Endothelial cell of umbilical vein (primary cell): ENCODE data around the gene SNIP1. TPM values are rescaled to one million over a fixed set of nuclear protein-coding genes. Genes with fewer than 3 reads are reported as not detected.
"Not testable (repeated sequence)": the region's sequence is repeated elsewhere in the genome, so short reads cannot be mapped to it uniquely, and the experiment has no call there.

Experiments
- BruUV-seq: library from RNA; stranded (reverse); fragments of 400-500 nt; replicated peaks from 2 replicates; lab custom pipeline; 2021; lab: Mats Ljungman, UMichigan
- CTCF ChIA-PET: fragments of 300-600, 350-600 bp; sonication (Branson Sonifier 250); formaldehyde crosslinking; loops from one replicate; lab custom pipeline; 2021; ENCODE audit warnings: antibody characterized with exemption, inconsistent platforms; lab: Charles Lee
- POLR2A ChIA-PET: fragments of 300-600, 350-600 bp; sonication (Branson Sonifier 250); formaldehyde crosslinking; loops from one replicate; lab custom pipeline; 2021; ENCODE audit warnings: antibody characterized with exemption, inconsistent platforms; lab: Charles Lee
- DNase-seq: peaks from one replicate; pipeline ENCODE4 v3.0.0-alpha.2; 2011; ENCODE audit warnings: low read depth, low spot score
- FAIRE-seq: peaks from 2 replicates; lab custom pipeline; 2011; peaks lifted over from hg19 to GRCh38; lab: Jason Lieb, UNC
- H2AFZ ChIP-seq: 2 replicates; pipeline ENCODE4 v1.6.0; 2012; ENCODE audit warnings: low read depth, low read length, control low read depth, inconsistent platforms
- H3K27ac ChIP-seq: 2 replicates; pipeline ENCODE4 v1.5.1; 2011; ENCODE audit warnings: low read depth, mild to moderate bottlenecking, control low read depth, low read length, moderate library complexity; ENCODE audit not compliant: insufficient read depth
- H3K27me3 ChIP-seq, 2 experiments: 2 replicates each; pipeline versions ENCODE4 v1.6.0 to v1.6.1; 2011; ENCODE audit warnings: low read length in 2 of 2, mixed read lengths in 1 of 2; ENCODE audit not compliant: control insufficient read depth in 2 of 2, insufficient read depth in 2 of 2
- H3K36me3 ChIP-seq, 2 experiments: 2 replicates in 1 of 2; 3 replicates in 1 of 2; pipeline ENCODE4 v1.5.1; 2011; ENCODE audit warnings: low read length in 2 of 2, mild to moderate bottlenecking in 1 of 2, moderate library complexity in 1 of 2; ENCODE audit not compliant: control insufficient read depth in 2 of 2, insufficient read depth in 2 of 2; ENCODE audit errors: extremely low read depth in 1 of 2
- H3K4me1 ChIP-seq: 3 replicates; pipeline ENCODE4 v1.5.1; 2011; ENCODE audit warnings: mild to moderate bottlenecking, low read length; ENCODE audit not compliant: control insufficient read depth, insufficient read depth; ENCODE audit errors: extremely low read depth
- H3K4me2 ChIP-seq: 2 replicates; pipeline ENCODE4 v1.6.1; 2011; ENCODE audit warnings: low read length, control low read depth, mixed read lengths; ENCODE audit not compliant: insufficient read depth
- H3K4me3 ChIP-seq, 3 experiments: fragments of 200-600 bp in 1 of 3; sonication (generic), shearing (Covaris generic) in 1 of 3; replicated peaks in 1 of 3; 2 replicates each; pipeline ENCODE4 v1.5.1; 2011 to 2016; ENCODE audit warnings: control low read depth in 3 of 3, low read length in 3 of 3, mild to moderate bottlenecking in 2 of 3, inconsistent platforms in 1 of 3, low read depth in 1 of 3, moderate library complexity in 1 of 3; ENCODE audit not compliant: insufficient read depth in 1 of 3
- H3K79me2 ChIP-seq: 2 replicates; pipeline ENCODE4 v1.6.0; 2012; ENCODE audit warnings: low read length, inconsistent platforms; ENCODE audit not compliant: control insufficient read depth, insufficient read depth
- H3K9ac ChIP-seq: replicated peaks from 2 replicates; pipeline ENCODE3; 2011; ENCODE audit warnings: low read length, control low read depth; ENCODE audit not compliant: insufficient read depth; ENCODE audit errors: extremely low read depth
- H3K9me1 ChIP-seq: replicated peaks from 3 replicates; pipeline ENCODE4 v1.6.0; 2011; ENCODE audit warnings: mild to moderate bottlenecking, low read length; ENCODE audit not compliant: control insufficient read depth, insufficient read depth; ENCODE audit errors: extremely low read depth
- H3K9me3 ChIP-seq: replicated peaks from 2 replicates; pipeline ENCODE4 v1.5.1; 2012; ENCODE audit warnings: low read length, inconsistent platforms; ENCODE audit not compliant: control insufficient read depth, insufficient read depth
- H4K20me1 ChIP-seq: replicated peaks from 2 replicates; pipeline ENCODE3; 2011; ENCODE audit warnings: mild to moderate bottlenecking, low read length; ENCODE audit not compliant: control insufficient read depth, insufficient read depth; ENCODE audit errors: extremely low read depth
- CTCF ChIP-seq, 2 donors: IDR thresholded peaks; 1 replicate in 1 of 2; 2 replicates in 1 of 2; pipeline ENCODE4 v1.5.1; 2011; ENCODE audit warnings: low read length in 2 of 2, mild to moderate bottlenecking in 2 of 2, moderate library complexity in 2 of 2, control low read depth in 1 of 2, inconsistent platforms in 1 of 2, low read depth in 1 of 2; ENCODE audit not compliant: insufficient read depth in 1 of 2; ENCODE audit errors: extremely low read depth in 1 of 2
- FOS ChIP-seq: IDR thresholded peaks from 2 replicates; pipeline ENCODE4 v1.6.1; 2011; ENCODE audit warnings: mild to moderate bottlenecking, low read length, moderate library complexity, borderline replicate concordance; ENCODE audit not compliant: insufficient read depth
- GATA2 ChIP-seq: IDR thresholded peaks from 2 replicates; pipeline ENCODE4 v1.7.0; 2011; ENCODE audit warnings: low read depth, mild to moderate bottlenecking, moderate library complexity, mixed read lengths, low read length; ENCODE audit not compliant: insufficient read length, insufficient read depth
- JUN ChIP-seq: IDR thresholded peaks from 2 replicates; pipeline ENCODE4 v1.6.1; 2011; ENCODE audit warnings: borderline replicate concordance, low read depth; ENCODE audit not compliant: insufficient read length, insufficient read depth
- MAX ChIP-seq: IDR thresholded peaks from 2 replicates; pipeline ENCODE4 v1.6.1; 2011; ENCODE audit not compliant: insufficient read depth, insufficient read length
- MYC ChIP-seq: IDR thresholded peaks from one replicate; pipeline ENCODE4 v1.6.1; 2011; ENCODE audit warnings: mild to moderate bottlenecking, low read depth, low read length
- POLR2A ChIP-seq: IDR thresholded peaks from 2 replicates; pipeline ENCODE4 v1.6.1; 2012; ENCODE audit warnings: low read depth, mild to moderate bottlenecking, control low read depth, low read length
- POLR2AphosphoS5 ChIP-seq: IDR thresholded peaks from 2 replicates; pipeline ENCODE4 v1.6.1; 2012; ENCODE audit warnings: low read depth, mild to moderate bottlenecking, control low read depth, low read length, moderate library complexity; ENCODE audit not compliant: insufficient read depth
- dilution Hi-C: fragments of 300-500 bp; cut with MboI; formaldehyde crosslinking; loops from one replicate; pipeline ENCODE4 v1.15.0; 2019; ENCODE audit warnings: low sequenced_read_pairs; ENCODE audit not compliant: extremely low pct_ligation_motif_present
- intact Hi-C: fragments of 100-400 bp; cut with micrococcal nuclease; formaldehyde crosslinking; loops from one replicate; pipeline ENCODE4 v1.10.0; 2022
- polyA plus RNA-seq, 4 experiments: library from polyadenylated mRNA; depleted of rRNA in 3 of 4; stranded (reverse) in 3 of 4; unstranded in 1 of 4; fragments of >200 nt; gene quantifications; 2 replicates each; pipeline versions ENCODE4 v1.2.1 to v1.2.3, GENCODE V29; 2011 to 2012; ENCODE audit warnings: missing spikeins in 1 of 4
- total RNA-seq: library from RNA; stranded (reverse); gene quantifications from 2 replicates; pipeline ENCODE4 v1.2.3, GENCODE V29; 2021

SNIP1 gene
- total and polyA plus RNA-seq, 2 donors (not counting 3 experiments of a cell fraction or from before 2014, with no cell fraction given): 3.7 to 18.4 TPM

DNA sequence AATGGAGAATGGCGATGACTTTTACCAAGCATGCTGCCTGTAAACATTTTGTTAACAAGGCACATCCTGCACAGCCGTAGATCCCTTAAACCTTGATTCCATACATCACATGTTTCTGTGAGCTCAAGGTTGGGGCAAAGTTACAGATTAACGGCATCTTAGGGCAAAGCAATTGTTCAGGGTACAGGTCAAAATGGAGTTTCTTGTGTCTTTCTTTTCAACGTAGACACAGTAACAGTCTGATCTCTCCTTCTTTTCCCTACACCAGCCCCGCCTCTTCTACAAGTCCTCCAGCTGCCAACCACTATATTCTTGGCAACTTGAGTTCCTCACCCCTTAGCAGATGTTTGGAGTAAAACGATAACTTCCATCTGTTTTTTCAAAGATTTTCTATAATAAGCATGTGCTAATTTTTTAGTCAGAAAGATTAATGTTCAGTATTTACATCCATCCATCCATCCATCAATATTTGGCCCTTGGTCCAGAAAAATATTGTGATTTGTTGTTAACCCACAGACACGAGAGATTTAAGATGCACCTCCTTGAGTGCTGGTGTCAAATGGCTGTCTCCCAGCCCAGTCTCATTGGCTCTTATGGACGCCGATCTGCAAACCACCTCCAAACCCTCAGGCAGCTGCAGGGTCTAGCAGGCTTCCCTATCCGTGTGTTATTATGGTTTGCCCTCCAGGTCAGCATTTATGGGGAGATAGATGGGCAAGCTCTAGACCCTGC lies 6.5 kb upstream of the SNIP1 start:
- no peaks in the 10 kb centered on the region for H3K9me3 ChIP-seq
- no peaks in the 10 kb centered on the region for H3K79me2 ChIP-seq
- H3K9me1 ChIP-seq: no peaks in the 10 kb centered on the region
- H3K27me3 ChIP-seq: no peaks in the 10 kb centered on the region
- ChIA-PET POLR2A (no interaction called here), CTCF (interaction anchor here (0.6 kb wide), 1 partner anchor 121 kb away, joined by 3 read pairs; no protein-coding TSS in a partner anchor)
- FAIRE-seq (no peak), DNase-seq (no peak)
- no peaks in the 10 kb centered on the region for H3K36me3 ChIP-seq
- TF ChIP-seq GATA2: no peak
- no peak for TF ChIP-seq POLR2A
- no peak for TF ChIP-seq CTCF (IDR thresholded peaks at IDR 0.05; ENCODE audit: extremely low read depth in 1 of 2, insufficient read depth in 1 of 2, low read depth in 1 of 2, low read length in 2 of 2)
- TF ChIP-seq POLR2AphosphoS5: no peak
- no peak for TF ChIP-seq JUN
- TF ChIP-seq FOS: no peak
- TF ChIP-seq MYC: no peak
- TF ChIP-seq MAX: no peak
- no peak overlapping the region for H3K4me3 ChIP-seq
- no peak overlapping the region for H2AFZ ChIP-seq
- dilution Hi-C loops (no loop called here), intact Hi-C loops (loop anchor here (1.0 kb wide), 2 partner anchors 36 to 105 kb away; no protein-coding TSS in a partner anchor)
- no peak overlapping the region for H3K9ac ChIP-seq
- no peak overlapping the region for H3K4me2 ChIP-seq
- peaks cover 11% of the 10 kb centered on the region for H3K4me1 ChIP-seq
- no peak overlapping the region for H3K27ac ChIP-seq
- H4K20me1 ChIP-seq: no peaks in the 10 kb centered on the region
- no TSS peak for BruUV-seq

- H3K36me3 ChIP-seq, DNase-seq, intact Hi-C loops, H3K4me3 ChIP-seq, H3K4me2 ChIP-seq, H3K79me2 ChIP-seq, CTCF ChIA-PET, POLR2A ChIA-PET, H2AFZ ChIP-seq, BruUV-seq, H3K9me3 ChIP-seq, dilution Hi-C loops, H3K27ac ChIP-seq, H3K9ac ChIP-seq, H3K9me1 ChIP-seq, H4K20me1 ChIP-seq, FAIRE-seq, H3K27me3 ChIP-seq: not testable (repeated sequence)
- H3K4me1 ChIP-seq: peaks cover 11% of the 10 kb centered on the region
Observed at GRCh38 chr1:37559957-37560379, 5.9 kb upstream of the SNIP1 start.
